Activated CD8-positive, alpha-beta memory T cell treated with anti-CD3 and anti-CD28 coated beads, Interleukin-2, amount 50 U/mL, for 48 hours (primary cell): ENCODE results near the gene DAPK2.
"Not testable (repeated sequence)": the region's sequence is repeated elsewhere in the genome, so short reads cannot be mapped to it uniquely, and the experiment has no call there.

Experiments
- DNase-seq: peaks from one replicate; pipeline ENCODE4 v3.0.0-alpha.2; 2020

Gene DAPK2

DNA sequence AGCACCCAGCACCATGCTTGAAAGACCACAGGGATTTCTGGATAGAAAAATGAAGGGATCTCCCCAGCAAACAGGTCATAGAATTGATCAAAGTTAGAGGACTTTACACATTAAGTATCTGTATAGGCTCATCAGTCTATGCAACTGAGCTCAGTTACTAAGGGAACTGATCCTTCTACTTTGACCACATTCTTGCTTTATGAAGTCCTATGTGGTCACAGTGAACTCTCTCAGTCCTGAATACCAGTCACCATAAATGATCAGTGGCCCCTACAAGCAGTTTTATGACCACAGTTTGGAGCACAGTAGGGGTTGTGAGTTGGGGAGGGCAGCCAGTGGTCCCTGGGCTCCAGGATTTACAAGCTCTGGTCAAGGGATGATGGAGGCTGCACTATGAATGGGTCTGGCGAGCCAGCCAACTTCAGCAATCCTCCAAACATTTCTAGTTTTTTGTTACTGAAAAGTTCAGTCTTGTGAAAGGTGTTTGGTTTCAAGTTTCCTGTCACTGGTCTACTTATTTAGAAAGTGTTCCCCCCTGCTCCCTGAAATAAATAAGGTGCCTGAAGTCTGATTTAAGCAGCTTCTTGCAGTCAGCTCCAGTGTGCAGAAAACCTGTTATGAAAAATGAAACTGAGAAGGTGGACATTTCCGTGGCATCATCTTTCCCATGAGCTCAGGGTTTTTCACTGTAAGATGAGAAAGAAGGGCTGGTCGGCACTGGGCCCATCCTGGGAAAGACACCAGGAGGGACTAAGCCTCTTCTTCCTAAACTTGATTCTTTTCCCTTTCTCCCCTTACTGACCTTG is 75.5 kb downstream of the DAPK2 start:
- peak; percentile 61 for DNase-seq

DNA sequence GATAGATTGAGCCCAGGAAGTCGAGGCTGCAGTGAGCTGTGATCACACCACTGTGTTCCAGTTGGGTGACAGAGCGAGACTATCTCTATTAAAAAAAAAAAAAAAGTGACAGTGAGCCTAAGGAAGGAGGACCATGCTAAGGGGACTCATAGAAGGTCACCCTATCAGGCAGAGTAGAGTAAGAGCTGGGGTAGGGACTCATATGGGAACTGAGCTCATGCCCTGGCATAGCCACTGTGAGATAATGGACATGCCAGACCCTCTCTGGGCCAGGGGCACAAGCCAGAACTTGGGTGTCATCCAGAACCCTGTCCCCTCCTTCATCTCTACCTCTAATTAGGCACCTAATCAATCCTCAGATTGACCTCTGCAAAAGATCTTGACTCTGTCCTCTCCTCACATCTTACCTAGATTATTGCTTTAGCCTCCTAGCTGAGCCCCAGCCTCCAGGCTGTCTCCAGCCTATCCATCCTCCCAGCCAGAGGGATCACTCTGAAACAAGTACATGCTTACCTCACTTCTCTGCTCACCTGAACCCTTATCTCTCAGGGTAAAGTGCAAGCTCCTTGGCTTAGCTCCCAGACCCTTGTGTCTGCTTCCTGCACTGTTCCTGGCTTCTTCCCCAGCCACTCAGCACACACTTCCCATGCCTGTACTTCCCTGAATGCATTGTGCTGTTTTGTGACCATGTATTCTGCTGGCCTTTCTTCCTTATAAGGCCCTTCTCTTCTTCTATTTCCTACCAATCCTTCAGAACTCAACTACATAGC is 76.4 kb downstream of the DAPK2 start:
- DNase-seq: peak; percentile 46

DNA sequence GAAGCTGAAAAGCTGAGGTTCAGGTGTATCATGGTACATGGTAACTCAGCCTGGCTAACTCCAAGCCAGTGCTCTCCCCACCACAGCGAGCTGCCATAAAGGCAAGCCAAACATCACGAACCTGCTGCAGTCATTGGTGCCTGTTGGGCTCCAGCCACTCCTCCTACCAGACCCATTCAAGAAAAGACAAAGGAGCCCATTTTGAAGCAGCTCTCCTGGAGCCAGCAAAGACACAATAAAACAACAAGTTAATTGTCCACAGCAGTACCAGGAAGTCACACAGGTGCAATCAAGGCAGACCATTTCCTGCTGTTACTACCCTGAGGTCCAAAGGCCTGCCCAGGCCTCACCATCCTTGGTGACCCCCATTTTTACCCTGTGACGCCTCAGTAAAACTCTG is 77.6 kb downstream of the DAPK2 start:
- DNase-seq: peak; percentile 45

DNA sequence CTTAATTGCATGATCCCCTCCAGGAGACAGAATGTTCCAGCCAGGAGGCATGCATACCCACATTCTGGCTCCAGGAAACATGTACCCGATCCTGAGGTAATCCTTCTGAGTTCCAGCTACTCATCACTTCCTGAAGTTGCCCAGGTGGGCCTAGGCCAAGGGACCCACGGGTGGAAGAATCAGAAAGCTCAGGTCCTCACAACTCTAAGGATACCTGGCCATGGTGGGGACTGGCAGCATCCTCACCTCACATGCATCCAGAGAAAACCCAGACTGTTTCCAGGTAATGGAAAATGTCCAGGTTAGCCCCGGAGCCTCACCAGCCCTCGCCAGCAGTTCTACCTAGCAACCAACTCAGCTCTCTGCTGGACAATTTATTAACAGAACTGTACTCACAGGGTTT is 78.2 kb downstream of the DAPK2 start:
- no peak for DNase-seq

DNA sequence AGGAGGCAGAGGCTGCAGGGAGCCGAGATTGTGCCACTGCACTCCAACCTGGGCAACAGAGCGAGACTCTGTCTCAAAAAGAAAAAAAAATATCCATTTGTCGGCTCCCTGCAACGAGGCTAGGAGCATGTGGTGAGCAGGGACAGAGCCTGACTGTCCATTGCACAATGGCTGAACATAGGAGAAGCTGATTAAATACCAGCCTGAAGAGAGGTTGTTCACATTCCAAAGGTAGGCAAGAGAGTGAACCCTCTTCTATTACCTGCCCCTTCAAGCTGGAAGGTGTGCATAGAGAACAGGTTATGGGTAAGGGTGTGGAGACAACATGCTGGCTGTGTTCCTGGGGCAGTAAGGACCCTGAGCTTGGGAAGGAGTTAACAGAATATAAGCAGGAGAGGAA is 78.7 kb downstream of the DAPK2 start:
- DNase-seq: no peak

DNA sequence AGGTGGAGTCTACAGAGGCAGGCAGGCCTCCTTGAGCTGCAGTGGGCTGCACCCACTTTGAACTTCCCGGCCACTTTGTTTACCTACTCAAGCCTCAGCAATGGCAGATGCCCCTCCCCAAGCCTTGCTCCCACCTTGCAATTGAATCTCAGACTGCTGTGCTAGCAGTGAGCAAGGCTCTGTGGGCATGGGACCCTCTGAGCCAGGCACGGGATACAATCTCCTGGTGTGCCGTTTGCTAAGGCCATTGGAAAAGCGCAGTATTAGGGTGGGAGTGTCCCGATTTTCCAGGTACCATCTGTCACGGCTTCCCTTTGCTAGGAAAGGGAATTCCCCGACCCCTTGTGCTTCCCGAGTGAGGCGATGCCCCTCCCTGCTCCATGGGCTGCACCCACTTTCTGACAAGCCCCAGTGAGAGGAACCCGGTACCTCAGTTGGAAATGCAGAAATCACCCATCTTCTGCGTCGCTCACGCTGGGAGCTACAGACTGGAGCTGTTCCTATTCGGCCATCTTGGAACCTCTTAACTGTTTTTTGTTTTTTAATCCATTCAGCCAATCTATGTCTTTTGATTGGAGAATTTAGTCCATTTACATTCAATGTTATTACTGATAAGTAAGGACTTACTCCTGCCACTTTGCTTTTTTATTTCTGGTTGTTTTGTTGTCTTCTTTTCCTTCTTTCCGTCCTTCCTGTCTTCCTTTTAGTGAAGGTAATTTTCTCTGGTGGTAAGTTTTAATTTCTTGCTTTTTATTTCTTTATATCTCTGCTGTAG is 83.2 kb downstream of the DAPK2 start:
- DNase-seq: not testable (repeated sequence)

DNA sequence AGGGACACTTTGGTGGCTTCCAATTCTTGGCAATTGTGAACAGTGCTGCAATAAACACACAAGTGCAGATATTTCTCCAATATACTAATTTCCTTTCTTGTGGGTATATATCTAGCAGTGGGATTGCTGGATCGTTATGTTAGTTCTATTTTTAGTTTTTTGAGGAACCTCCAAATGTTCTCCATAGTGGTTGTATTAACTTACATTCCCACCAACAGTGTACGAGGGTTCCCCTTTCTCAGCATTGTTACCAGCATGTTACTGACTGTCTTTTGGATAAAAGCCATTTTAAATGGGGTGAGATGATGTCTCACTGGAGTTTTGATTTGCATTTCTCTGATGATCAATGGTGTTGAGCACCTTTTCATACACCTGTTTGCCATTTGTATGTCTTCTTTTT is 92.8 kb downstream of the DAPK2 start:
- no peak for DNase-seq

DNA sequence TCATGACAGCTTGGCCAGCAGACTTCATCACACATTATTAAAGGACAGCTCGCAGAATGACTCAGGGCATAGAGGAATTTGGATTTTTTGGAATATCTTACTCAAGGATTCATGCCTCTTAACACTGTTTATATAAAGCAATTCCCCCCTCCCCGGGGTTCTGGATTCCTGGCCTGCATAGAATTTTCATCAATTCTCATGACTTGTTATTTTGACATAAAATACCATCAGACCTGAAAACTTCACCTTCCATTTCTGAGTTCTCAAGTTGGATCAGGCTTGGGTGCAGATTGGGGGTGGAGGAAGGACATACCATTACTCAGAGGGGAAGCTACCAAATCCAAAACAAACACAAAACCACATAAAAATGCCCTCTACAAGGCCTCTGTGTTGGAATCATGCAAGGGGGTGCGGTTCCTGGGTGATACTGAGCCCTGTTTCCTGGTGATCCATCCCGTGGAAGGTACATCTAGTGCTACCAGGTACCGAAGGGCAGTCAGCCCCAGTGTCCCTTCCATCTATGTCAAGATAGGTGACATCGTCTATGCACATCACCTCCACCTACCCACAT is 95.3 kb downstream of the DAPK2 start:
- no peak for DNase-seq

DNA sequence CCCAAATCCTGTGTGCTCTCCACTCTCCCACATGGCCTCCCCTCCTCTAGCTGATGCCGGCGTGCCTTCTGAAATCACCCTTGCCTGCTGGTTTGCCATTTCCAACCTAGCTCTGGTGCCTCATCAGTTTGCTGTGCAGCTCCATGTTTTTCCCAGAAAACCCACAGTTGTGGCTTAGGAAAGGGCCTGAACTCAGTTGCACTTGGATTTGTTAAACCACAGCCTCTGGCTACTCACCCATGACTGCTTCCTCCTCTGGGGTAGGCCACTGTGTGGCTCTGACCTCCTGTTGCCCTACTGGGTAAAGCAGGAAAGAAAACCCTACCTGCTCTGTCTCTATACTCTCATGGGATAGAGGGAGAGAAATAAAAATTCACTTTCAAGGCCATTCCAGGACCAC is 97.3 kb downstream of the DAPK2 start:
- no peak for DNase-seq

DNA sequence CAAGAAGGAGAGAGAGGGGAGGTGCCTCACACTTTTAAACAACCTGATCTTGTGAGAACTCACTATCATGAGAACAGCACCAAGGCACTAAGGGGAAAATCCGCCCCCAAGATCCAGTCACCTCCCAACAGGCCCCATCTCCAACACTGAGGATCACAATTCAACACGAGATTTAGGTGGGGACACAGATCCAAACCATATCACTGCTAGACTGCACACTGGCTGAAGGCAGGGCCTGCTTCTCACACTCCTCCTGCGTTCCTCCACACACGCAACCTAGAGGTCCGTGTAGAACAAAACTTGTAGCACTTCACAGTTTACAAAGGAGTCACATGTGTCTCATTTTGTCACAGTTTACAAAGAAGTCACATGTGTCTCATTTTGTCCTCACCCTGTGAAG is 97.8 kb downstream of the DAPK2 start:
- no peak for DNase-seq

DNA sequence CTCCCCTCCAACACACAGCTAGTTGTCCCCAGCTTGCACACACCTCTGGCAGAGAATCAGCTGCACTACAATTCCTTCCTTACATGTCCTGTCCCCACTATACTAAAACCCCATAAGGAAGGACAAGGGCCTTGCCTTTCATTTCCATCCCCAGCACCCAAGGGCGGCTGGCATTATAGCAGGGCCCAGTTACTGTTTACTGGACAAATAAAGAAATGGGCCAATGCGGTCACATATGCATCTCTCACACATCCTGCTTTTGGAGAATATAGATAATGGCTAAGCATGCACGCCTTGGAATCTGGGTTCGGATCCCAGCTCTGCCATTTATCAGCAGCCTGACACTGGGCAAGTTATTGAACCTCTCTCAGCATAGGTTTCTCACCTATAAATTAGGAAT is 99.1 kb downstream of the DAPK2 start:
- DNase-seq: no peak

DNA sequence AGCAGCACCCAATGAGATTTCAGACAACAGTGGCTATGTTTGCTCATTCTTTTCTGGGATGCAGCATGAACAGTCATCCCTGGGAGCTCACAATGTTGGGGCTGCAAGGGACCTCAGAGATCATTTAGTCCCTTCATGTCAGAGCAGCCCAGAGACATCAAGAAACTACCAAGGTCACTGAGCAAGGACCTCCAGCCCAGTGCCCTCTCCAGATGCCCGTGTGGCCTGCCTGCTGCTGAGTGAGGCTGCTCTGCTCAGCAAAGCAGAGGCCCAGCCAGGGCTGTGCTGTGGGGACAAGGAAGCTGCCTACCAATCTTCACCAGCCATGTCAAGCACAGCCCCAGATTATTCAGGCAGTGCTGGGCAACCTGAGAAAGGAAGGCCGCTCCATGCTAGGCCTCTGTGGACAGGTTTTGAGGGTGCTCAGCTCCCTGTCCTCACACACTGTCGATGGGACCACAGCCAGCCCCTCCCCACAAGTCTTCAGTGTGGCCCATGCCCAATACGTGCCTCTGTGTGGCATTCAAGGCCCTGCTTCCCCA is 99.7 kb downstream of the DAPK2 start:
- DNase-seq: no peak

DNA sequence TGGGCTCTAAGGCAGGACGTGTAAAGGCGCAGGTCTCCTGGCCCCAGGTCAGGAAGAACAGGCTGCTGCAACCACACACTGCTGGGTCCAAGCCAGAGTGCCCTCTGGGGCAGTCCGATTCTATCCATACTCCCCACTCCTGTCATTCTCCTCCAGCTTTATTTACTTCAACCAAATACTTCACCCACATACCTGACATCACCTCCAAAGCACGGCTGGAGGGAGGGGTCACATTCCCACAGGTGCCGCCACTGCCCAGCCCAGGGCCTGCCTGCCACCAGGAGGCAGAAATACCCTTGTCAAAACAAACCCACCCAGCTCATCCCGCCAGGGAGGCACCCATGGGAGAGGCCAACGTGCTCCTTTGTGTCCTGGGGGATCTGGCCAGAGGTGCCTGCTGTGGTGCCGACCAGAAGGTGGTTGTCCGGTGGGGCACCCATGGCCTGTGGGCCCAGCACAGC is 100.4 kb downstream of the DAPK2 start:
- DNase-seq: no peak

DNA sequence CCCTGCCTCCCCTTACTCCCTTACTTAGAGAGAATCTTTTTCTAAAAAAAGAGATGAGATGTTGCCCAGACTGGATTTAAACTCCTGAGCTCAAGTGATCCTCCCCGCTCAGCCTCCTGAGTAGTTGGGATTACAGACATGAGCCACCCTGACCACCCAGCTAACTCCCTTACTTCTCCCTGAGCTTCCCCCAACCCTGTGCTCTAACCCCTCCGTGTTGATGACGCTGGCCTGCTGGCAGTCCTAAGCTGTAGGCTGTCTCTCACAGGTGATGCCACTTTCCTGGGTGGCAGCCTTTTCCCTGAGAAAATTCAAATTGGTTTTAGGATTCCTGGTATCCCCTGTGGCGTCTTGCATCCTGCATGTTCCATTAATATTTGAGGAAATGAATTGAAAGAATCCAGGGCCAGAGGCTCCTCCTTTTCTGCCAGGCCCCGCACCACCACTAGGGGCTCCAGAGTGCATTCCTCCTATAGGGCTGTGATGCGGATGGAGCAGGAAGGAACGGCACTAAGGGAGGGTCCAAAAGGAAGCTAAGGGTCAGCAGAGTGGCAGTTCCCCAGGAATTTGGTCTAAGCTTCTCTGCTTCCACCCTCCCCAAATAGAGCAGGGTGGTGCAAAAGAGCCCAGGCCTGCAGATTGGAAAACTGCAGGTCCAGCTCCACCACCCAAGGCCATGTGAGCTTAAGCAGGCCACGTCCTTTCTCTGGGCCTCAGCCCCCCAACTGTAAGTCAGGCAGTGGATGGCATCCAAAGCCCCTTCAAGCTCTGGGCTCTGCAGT is 101.1 kb downstream of the DAPK2 start:
- peak; percentile 81 for DNase-seq

DNA sequence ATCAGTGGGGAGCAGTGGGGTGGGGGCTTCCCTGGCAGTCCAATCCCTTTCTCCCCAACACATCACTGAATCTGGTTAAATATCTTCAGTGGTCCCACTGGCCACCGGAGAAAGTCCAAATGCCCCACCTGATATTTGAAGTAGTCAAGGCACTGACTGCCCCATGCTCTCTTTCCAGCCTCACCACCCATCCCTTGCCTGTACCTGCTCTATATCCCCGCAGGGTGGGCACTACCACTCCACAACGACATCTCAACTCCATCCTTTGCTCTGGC is 101.7 kb downstream of the DAPK2 start:
- DNase-seq: no peak

DNA sequence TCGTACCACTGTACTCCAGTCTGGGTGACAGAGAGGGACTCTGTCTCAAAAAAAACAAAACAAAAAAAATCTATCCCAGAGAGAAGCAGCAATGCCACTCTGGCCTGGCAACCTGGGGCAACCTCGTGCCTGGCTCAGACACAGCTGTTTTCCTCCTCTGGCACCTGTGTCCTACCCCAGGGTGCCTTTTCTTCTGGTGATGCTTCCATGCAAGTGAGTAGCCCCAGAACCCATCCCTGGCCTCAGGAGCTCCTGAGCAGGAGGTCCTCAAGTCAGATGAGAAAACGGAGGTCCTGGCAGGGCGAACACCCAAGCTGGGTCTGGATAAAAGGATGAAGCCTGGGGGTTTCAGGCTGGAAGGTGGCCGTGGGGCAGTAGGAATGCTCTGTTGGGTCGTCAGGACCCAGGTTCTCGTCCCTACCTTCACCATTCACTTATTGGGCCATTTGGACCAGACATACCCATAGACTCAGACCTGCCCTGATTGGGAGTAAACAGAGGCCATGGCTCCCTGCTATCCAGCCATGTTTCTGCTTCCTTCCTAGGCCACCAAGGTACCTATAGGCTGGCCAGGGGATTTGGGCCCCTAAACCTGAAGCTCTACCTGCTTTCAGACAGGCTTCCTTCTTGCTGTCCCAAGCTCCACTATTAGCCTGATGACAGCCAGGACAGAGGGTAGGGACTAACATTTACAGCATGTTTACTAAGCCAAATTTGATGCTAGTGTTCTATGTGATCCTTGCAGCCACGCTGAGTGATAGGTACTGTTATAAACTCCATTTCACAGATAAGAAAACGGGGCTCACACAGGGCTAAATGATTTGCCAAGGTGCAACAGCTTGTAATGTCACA is 102.2 kb downstream of the DAPK2 start:
- no peak for DNase-seq

DNA sequence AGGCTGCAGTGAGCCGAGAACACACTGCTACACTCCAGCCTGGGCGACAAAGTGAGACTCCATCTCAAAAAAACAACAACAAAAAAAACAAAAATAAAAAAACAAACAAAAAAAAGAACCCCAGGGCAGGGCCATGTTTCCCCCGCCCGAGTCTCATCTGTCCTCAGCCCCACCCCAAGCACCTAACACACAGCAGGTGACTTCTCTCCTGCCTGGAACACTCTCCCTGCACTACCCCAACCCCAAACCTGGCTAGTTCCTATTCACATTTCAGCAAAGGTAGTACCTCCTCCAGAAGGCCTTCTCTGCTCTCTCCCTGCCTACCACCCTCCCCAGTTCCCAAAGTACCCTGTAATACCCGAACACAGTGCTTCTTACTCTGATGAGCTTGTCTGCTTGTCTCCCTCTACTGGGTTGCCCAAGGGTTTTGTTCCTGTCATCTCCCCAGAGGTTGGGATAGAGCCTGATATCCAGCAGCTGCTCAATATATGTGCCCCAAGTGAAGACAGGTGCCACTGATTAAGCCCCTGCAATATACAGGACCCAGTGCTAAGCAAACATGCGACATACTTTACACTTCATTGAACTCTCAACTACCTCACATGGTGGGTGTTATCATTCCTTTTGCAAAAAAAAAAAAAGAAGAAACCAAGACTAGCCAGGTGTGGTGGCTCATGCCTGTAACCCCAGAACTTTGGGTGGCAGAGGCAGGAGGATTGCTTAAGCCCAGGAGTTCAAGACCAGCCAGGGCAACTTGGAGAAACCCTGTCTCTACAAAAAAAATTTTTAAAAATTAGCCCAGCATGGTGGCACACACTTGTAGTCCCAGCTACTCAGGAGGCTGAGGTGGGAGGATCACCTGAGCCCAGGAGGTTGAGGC is 103.6 kb downstream of the DAPK2 start:
- DNase-seq: no peak

DNA sequence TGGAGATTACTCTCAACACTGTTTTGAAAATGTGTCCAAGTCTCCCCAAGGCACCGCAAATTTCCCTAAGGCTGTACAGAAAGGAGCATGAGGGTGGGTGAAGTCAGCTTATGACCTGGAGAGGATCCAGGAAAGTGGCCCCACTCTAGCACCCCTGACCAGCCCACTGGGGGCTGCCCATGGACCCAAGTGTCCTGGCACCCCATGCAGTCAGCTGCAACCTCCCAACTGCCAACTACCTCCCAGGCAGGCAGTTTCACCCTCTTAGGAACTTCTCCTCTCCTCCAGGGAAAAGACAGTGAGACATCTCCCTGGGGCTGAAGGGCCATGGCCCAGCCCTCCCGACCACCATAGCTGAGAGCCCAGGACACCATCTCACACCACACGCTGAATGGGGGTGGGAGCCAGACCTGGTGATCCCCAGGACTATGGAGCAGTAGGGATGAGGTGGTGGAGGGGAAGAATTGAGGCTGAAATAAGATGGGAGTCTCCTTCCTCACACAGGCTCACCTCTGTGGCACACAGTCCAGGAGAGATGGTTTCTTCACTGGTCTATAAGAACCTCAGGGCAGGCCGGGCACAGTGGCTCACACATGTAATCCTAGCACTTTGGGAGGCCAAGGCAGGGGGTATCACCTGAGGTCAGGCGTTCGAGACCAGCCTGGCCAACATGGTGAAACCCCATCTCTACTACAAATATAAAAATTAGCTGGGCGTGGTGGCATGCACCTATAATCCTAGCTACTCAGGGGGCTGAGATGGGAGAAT is 104.4 kb downstream of the DAPK2 start:
- no peak for DNase-seq

DNA sequence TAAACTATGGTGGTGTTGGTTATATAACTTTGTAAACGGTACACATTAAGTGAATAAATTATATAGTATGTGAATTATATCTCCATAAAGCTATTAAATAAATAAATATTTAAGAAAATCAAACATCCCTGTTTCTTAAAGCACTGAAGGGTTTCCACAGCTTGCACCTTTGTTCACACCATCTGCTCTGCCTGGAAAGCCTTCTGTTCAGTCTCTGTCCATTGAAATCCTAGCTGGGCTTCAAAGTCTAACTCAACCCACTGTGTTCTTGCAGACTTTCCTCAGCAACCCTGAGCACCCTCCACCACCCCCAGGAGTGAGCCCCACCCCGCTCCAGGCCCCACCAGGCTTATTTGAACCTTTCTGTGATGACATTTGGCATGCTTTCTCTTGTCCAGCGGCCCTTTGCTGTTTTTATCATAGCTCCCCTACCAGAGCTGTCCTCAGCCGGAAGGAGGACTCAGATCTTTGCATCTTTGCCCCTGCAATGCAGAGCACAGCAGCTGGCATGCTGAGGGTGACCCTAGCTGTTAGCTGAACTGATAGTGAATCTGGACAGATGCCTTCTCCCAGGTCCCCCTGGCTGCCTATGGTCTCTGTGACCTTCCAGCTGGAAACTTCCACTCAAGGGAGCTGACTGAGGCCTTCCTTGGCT is 105.2 kb downstream of the DAPK2 start:
- DNase-seq: no peak
